Hematopoietic multipotent progenitor cell treated with erythropoietin and hydrocortisone succinate and interleukin-3 and kit ligand, for 6 days (in vitro differentiated cells): ENCODE data around the gene FSIP1.
A peak's percentile ranks its signal among the peaks of the same experiment; 100 is the strongest.

Experiments used
- DNase-seq: peaks from one replicate; pipeline ENCODE4 v3.0.0-alpha.2; 2015

FSIP1 gene

GRCh38 chr15:39756806-39757522 lies 25.7 kb downstream of the FSIP1 start:
- DNase-seq = peak; percentile 93

DNA sequence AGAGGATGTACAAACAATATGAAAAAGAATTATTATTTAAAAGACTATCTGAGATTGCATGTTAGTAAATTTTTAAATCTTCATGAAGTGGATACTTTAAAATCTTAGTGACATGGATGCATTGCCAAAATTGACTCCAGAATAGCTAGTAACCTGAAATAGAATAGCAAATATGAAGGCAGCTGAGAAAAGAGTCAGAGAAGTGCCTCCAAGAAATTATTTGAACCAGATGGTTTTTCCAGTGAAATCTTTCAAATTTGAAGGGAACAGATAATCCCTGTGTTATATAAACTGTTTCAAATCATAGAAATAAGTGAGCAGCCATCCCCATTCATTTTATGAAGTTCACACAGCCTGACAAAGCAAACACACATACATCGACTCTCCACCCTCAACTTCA lies 29.6 kb downstream of the FSIP1 start:
- DNase-seq = no peak

DNA sequence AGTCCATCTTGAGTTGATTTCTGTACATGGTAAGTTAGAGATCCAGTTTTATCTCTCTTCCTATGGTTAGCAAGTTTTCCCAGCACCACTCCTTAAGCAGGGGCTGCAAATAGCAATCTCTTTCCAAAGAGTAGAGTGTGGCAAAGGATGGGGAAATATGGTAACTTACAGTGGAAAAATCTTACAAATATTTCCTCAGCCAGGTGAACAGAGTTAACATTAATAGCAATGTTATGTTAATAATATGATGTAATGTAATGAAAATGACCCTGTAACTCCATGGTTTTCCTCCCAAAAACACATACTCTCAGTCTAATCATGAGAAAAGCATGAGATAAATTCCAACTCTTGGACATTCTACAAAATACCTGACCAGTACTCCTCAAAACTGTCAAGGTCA lies 30.4 kb downstream of the FSIP1 start:
- no peak for DNase-seq

- DNase-seq = no peak
These were observed 34.4 kb downstream of the FSIP1 start for GRCh38 chr15:39748276-39748675.

DNA sequence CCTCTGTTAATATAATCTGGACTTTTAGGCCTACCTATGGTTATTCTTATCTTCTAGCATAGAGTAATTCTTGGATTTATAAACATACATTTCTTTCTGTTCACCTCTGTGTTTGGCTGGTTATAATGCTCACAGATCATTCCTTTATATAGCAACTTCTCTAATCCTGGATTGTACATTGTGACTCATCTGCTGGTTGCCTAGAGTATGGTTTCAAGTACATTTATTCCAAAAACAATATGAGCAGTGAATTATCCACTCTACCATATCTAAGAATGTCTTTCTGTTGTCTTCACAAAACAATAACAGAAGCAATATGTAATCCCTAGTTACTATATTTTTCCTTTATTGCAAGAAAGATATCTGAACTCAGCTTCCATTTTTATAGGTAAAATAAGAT lies 35.3 kb downstream of the FSIP1 start:
- DNase-seq = no peak

GRCh38 chr15:39746714-39747276 lies 35.8 kb downstream of the FSIP1 start:
- DNase-seq = no peak

DNA sequence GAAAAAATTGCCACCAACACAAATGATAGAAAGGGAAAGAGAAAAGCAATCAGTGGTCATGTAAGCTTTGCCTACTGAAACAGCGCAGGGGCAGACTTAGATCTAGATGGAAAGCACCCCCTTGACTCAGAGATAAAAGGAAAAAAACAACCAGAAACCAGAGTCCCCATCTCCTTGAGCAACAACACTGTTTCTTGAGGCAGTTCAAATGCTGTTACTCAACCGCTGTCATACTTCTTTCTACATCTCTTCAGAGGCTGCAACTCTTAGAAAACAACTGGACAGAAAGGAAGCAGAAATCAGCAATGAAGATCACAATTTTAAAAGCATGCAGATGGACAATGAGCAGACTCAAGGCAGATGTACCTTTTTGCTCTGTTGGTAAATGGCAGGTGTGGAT lies 36.5 kb downstream of the FSIP1 start:
- peak; percentile 54 for DNase-seq

- DNase-seq = peak; percentile 54
These were observed 37.2 kb downstream of the FSIP1 start for GRCh38 chr15:39745415-39745814.

DNA sequence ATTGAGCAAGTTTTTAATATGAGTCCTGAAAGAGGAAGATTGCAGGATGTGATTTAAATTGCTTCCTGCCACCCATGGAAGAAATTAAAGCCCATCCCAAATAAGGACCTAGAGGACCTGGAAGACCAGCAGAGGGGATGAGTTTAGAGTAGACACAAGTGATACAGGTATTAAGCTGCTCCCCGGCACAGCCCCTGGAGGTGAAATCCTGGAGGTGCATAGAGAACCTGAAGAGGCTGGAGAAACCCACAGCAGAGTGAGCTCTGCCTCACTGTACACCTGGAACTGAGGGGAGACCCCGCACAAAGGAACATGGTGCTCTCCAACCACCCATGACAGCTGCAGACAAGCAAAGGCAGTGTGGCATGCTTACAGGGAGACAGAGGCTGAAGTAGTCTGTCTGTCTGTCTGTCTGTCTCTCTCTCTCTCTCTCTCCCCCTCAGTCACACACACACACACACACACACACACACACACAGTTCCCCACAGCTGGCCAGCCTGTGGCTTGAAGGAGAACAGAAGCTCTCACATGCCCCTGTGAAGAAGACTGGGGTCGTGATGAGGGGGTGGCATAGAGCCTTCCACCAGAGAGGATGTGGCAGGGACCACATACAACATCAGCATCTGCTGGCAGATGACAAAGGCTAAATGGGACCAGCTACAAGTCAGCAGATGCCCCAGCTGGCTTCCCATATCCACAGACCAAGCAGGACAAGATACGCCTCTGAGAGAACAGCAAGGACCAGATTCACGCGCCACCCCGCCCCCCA lies 38.1 kb downstream of the FSIP1 start:
- no peak for DNase-seq

- no peak for DNase-seq
These were observed 39.0 kb downstream of the FSIP1 start for GRCh38 chr15:39743611-39744010.

DNA sequence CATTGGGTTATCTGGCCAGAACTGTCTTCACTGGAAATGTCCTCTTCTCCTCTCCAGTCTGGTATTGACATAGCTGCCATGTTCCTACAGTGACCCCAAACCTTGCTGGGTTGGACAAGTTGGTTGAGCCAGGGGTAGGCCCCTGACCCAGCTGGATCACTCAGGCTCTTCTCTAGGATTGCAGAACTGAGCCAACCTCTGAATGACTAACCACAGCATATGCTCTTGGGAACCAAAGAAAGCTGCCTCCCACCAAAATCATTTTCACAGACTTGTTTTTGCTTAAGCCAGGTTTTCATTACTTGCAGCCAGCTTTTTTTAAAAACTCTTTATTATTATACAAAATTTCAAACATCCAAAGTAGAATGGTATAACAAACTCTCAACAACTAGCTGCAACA lies 41.4 kb downstream of the FSIP1 start:
- no peak for DNase-seq

GRCh38 chr15:39738998-39739397 lies 43.6 kb downstream of the FSIP1 start:
- DNase-seq = no peak

DNA sequence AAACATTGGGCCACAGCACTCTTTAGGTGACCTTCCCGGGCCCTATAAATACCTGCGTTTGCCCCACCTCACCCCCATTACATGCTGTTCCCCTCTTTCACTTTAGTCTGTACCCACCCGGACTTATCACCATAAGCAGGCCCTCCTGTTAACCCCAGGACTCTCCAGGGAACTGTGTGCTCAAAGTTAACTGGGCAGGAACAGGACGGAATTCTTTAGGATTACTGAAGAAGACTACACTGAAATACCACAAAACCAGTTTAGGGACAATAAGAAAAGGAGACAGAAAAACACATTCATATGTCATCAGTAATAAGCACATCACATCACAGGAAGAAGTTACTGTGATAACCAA lies 45.5 kb downstream of the FSIP1 start:
- DNase-seq = no peak

DNA sequence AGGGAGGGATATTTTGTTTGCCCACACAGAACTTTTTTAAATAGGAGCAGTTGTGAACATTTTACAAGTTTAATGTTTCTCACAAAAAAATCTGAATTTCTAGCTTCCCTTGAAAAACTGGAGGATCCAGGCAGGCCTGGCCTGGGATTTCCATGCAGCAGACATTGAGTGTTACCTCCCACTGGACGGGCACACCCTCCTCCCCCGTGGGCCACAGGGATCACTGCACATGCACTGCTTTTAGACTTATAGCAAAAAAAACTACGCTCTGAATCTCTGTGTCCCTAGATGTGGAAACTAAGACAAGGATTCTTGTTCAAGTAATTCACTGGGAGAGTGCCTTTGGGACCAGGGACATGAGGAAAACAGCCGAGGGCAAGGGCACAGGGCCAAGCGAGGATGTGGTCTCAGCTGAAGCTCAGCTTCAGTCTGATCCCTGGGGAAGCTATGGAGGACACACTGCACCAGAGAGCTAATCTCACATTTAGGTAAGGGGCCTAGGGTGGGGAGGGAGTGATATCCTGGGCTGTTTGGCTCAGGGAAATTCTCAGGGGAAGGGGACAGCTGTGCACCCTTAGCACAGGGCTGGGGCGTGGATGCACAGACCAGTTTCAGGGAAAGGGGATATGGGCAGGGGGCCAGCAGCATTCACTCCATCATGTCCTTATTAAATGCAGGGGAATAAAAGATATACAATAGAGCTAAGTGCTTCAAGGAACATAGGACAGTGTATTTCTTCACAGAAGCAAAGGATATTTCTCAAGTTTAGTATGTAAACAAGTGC lies 46.0 kb downstream of the FSIP1 start:
- DNase-seq = no peak

GRCh38 chr15:39735120-39735717 lies 47.4 kb downstream of the FSIP1 start:
- DNase-seq = no peak

DNA sequence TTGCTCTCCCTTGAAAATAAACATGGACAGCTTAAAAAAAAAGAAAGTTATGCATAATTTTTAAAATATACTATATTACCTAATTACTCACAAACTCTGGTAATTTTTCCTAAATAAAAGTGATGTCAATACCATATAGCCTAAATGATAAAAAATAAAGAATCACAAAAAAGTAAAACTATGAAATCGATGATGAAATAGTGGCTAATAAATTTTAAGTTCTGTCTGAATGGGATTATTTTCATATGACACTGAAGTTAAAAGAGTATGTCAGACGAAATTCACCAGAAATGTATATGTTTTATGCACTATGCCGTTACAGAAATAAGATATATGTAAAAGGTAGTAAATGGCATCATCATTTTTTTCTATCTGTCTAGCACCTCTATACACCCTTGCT lies 51.4 kb downstream of the FSIP1 start:
- no peak for DNase-seq

- peak; percentile 7 for DNase-seq
These were observed 52.1 kb downstream of the FSIP1 start for GRCh38 chr15:39730552-39730951.

GRCh38 chr15:39729500-39729899 lies 53.1 kb downstream of the FSIP1 start:
- no peak for DNase-seq

DNA sequence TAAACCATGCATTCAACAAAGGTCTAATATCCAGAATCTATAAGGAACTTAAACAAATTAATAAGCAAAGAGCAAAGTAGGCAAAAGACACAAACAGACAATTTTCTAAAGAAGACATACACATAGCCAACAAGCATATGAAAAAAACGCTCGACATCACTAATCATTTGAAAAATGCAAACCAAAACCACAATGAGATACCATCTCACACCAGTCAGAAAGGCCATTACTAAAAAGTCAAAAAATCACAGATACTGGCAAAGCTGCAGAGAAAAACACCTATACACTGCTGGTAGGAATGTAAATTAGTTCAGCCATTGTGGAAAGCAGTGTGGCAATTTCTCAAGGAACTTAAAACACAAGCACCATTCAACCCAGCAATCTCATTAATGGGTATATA lies 53.8 kb downstream of the FSIP1 start:
- no peak for DNase-seq

DNA sequence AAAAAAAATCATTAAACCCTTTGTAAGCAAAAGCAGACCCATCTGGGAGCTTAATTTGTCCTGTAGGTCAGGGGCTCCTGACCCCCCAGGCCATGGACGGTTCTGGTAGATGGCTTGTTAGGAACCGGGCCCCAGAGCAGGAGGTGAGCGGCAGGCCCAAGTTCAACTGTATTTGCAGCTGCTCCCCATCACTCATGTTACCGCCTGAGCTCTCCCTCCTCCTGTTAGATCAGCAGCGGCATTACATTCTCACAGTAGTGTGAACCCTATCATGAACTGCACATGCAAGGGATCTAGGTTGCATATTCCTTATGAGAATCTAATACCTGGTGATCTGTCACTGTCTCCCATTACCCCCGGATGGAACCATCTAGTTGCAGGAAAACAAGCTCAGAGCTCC lies 60.7 kb downstream of the FSIP1 start:
- no peak for DNase-seq

GRCh38 chr15:39720621-39721611 lies 61.7 kb downstream of the FSIP1 start:
- DNase-seq = peak; percentile 66

DNA sequence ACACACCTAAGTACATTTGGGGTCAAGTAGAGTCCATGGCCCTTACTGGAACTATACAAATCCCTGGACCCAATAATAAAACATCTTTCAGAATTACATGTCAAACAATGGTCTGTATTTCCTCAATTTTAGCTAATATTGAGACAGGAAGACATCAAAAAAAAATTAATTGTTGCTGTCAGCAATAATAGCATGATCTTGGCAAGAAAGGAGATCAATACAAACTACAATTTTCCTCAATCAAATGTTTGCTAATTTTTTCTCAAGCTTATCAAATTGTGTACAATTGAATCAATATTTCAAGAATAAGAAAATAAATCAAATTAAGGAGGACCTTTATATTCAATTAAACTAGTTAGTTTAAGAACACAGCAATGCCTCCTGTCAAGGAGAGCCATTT lies 62.6 kb downstream of the FSIP1 start:
- DNase-seq = no peak
